GM13977 (cell line): ENCODE data around the gene LCE3B.
"Not testable (repeated sequence)": the region's sequence is repeated elsewhere in the genome, so short reads cannot be mapped to it uniquely, and the experiment has no call there.

Experiments used
- DNase-seq: peaks from one replicate; pipeline ENCODE4 v3.0.0; 2012; ENCODE audit warnings: low spot score
- in situ Hi-C: fragments of 300-500 bp; cut with MboI; formaldehyde crosslinking; loops from one replicate; pipeline ENCODE4 v1.12.0; 2022; ENCODE audit warnings: low sequenced_read_pairs, low pct_unique_long_range_greater_than_20kb, mixed read lengths, inconsistent platforms; ENCODE audit not compliant: unreplicated experiment
- TF ChIP-seq, protein P1 (sequence below): IDR thresholded peaks from 2 replicates; pipeline ENCODE4 v1.5.1; 2012; ENCODE audit warnings: mild to moderate bottlenecking, control low read depth; ENCODE audit not compliant: insufficient read depth; ENCODE audit errors: extremely low read depth, missing control alignments

The LCE3B gene, protein sequence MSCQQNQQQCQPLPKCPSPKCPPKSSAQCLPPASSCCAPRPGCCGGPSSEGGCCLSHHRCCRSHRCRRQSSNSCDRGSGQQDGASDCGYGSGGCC

DNA sequence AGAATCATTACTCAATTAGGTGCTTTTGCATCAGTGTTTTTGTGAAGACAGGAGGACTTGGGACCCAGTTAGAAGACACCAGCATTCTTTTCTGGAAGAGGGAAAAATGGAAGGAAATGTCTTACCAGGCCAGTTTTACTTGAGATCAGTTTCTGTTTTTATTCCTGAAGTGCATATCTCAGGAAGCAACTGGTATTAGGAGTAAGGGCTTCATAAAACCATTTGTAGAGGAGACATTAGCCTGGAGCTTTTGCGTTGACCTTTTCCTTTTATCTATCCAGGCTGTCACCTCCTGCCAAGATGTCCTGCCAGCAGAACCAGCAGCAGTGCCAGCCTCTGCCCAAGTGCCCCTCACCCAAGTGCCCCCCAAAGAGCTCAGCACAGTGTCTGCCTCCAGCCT is at the start of gene LCE3B:
TSS of gene LCE3B (plus strand) at position 301 of the 400 bp plus-strand sequence. CDS start at position 301, 0 bp downstream.
- in situ Hi-C loops, result no loop called here
- no peak for DNase-seq
- TF ChIP-seq, protein P1, sequence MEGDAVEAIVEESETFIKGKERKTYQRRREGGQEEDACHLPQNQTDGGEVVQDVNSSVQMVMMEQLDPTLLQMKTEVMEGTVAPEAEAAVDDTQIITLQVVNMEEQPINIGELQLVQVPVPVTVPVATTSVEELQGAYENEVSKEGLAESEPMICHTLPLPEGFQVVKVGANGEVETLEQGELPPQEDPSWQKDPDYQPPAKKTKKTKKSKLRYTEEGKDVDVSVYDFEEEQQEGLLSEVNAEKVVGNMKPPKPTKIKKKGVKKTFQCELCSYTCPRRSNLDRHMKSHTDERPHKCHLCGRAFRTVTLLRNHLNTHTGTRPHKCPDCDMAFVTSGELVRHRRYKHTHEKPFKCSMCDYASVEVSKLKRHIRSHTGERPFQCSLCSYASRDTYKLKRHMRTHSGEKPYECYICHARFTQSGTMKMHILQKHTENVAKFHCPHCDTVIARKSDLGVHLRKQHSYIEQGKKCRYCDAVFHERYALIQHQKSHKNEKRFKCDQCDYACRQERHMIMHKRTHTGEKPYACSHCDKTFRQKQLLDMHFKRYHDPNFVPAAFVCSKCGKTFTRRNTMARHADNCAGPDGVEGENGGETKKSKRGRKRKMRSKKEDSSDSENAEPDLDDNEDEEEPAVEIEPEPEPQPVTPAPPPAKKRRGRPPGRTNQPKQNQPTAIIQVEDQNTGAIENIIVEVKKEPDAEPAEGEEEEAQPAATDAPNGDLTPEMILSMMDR, result no peak

DNA sequence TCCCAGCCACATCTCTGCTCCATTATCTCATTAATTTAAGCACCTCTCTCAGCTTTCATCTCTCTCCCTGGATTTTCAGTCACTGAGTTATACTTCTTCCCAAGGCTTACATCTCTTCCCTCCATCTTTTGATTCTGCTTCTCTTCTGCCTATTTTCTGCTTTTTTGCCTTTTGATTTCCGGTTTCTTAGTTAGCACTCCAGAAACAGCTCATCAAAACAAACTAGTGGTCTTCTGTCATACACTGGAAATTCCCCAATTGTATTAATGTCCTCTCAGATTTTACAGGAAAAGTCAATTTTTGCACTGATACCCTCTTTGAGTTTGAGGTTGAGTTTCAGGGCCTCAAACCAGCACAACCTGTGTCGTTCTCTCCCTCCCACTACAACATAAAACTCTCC is 48.5 kb upstream of the LCE3B start:
- TF ChIP-seq, protein P1, result no peak
- in situ Hi-C loops, result no loop called here
- DNase-seq, result peak; percentile 37

DNA sequence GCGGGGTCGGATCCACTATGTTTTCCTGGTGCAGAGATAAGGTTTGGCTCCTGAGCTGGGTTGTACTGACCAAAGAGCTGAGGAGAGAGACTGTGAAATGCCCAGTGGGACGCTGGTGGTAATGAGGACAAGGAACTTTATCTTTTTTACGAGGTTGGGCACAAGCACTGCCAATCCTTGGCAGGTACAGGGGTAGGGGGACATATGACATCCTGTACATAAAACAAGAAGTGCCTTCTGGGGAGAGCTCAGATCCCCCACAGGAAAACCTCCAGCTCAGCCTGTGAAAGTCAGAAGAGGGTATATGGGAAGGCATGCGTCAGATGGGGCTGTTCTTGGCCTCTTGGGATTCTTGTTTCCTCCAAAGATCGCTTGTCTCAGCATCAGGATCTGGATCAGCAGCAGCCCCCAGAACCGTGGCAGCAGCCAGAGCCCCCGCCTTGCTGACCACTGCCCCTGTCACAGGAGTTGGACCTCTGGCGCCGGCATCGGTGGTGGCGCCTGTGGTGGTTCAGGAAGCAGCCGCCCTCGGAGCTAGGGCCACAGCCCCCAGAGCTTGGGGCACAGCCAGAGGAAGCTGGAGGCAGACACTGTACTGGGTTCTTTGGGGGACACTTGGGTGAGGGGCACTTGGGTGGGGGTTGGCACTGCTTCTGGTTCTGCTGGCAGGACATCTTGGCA is 47.9 kb upstream of the LCE3B start:
- in situ Hi-C loops, result no loop called here
- DNase-seq, result no peak
- TF ChIP-seq, protein P1, result no peak

DNA sequence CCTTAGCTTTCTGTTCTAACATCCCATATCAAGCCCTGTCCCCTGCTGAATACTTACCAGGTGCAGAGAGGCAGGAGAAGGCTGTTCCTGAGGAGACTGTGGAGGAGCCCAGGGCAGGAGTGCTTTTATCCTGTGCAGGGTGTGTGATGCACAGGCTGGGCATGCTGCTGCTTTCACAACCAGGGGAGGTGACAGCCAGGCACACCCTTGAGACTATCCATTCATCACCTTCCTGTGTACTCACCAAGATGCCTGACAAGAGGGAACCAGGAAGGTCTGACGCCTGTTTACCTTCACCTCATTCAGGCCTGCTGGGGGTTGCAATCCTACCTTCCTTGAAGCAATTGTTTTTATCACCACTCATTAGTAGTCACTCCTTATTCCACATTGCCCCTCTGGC is 46.9 kb upstream of the LCE3B start, which contains the start of gene LCE3E:
TSS of gene LCE3E (minus strand) at position 100 of the 400 bp plus-strand sequence. CDS start 572 bp downstream, outside the sequence.
- TF ChIP-seq, protein P1, result no peak

DNA sequence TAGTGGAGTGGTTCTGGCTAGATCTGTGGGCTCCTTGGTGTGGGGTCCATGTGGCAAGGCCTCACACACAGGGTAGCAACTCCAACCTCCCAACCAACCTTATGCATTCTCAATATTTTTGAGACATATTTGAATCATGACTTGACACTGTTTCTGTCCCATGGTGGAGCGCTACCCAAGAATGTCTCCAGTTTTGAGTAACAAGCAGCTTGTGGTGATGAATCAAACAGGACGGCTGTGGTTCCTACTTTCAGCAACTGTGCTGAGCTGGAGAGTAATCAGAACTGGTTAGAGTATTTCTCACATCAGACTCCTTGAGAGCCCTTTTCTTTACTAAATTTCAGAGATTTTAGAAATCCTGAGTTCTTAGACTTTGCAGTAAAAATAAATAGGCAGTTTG is 36.4 kb upstream of the LCE3B start:
- DNase-seq, result peak; percentile 52
- in situ Hi-C loops, result no loop called here
- TF ChIP-seq, protein P1, result no peak

More for the DNA sequence above, 46.9 kb upstream of the LCE3B start, which contains the start of gene LCE3E:
- no peak for DNase-seq
- in situ Hi-C loops, result no loop called here

DNA sequence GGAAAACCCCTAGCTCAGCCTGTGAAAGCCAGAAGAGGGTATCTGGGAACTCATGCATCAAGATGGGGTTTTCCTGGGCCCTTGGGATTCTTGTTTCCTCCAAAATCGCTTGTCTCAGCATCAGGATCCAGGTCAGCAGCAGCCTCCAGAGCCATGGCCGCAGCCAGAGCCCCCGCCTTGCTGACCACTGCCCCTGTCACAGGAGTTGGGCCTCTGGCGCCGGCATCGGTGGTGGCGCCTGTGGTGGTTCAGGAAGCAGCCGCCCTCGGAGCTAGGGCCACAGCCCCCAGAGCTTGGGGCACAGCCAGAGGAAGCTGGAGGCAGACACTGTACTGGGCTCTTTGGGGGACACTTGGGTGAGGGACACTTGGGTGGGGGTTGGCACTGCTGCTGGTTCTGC is 34.1 kb upstream of the LCE3B start:
- DNase-seq, in situ Hi-C loops: not testable (repeated sequence)

DNA sequence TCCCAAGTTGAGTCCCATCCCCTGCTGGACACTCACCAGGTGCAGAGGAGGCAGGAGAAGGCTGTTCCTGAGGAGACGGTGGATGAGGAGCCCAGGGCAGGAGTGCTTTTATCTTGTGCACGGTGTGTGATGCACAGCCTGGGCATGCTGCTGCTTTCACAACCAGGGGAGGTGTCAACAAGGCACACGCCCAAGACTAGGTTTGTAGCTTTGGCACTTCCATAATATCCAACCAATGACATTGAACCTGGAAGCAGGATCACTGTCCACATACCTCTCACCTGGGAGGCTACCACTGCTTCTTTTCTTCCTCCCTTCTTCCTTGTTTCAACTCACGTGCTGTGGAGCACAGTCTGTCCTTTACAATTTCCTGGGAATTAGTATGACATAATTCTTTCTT is 33.2 kb upstream of the LCE3B start, which contains the start of gene LCE3D:
TSS of gene LCE3D (minus strand) at position 84 of the 400 bp plus-strand sequence. CDS start 580 bp downstream, outside the sequence.
- TF ChIP-seq, protein P1, result no peak
- no peak for DNase-seq
- in situ Hi-C loops, result no loop called here
